GM18508 (cell line): ENCODE measurements around the gene DCP1B.

Source experiments
- ATAC-seq: cut with Tn5 transposase; IDR thresholded peaks from one replicate; pipeline ENCODE4 v1.9.1; 2021; ENCODE audit warnings: moderate number of reproducible peaks; ENCODE audit not compliant: insufficient read depth, unreplicated experiment

Gene DCP1B

GRCh38 chr12:1911598-1912575, 92.4 kb downstream of the DCP1B start:
- no peak for ATAC-seq

GRCh38 chr12:1910468-1910867, 93.8 kb downstream of the DCP1B start:
- ATAC-seq, result no peak

GRCh38 chr12:1908758-1909157, 95.5 kb downstream of the DCP1B start:
- no peak for ATAC-seq

- no peak for ATAC-seq
Observed at GRCh38 chr12:1907652-1908611, 96.3 kb downstream of the DCP1B start.

- ATAC-seq, result no peak
Observed at GRCh38 chr12:1906579-1906978, 97.7 kb downstream of the DCP1B start.

- no peak for ATAC-seq
Observed at GRCh38 chr12:1904875-1905274, 99.4 kb downstream of the DCP1B start.

GRCh38 chr12:1896964-1897363, 107.3 kb downstream of the DCP1B start:
- ATAC-seq, result no peak
